Measurements from ENCODE around the gene ANKAR.

DNA sequence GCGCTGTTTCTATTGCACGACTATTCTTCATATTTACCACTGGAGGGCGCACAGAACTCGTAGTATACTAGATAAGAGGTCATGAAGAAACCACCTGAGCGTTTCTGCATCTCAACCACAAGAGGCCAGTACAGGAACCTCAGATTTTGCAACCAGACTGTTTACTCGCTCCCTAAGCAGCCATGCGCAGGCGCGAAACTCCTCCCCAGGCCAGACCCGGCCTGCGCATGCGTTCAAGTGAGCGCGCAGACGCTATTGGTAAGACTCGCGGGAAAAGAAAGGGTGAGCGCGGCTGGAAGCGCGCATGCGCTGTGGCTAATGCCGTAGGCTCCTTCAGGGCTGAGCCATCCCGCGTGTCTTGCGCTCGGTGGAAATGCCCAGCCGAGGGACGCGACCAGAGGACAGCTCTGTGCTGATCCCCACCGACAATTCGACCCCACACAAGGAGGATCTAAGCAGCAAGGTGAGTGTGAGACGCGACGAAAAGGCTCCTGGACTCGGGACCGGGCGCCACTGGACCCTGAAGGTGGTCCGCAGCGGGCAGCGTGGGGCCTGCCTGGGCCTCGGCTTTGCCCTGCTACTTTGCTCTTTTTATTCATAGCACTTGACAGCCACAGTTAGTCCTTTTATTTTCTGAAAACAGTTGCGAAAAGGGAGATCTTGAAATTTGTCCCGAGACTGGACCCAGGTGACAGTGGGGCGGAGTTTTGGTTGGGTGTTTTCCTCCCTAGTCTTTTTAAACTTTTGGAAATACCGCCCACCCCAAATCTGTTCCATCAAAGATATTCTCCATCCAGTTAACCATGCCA lies 13.1 kb upstream of the ANKAR start, which contains the start of gene ASNSD1:
- TF ChIP-seq, protein P1, sequence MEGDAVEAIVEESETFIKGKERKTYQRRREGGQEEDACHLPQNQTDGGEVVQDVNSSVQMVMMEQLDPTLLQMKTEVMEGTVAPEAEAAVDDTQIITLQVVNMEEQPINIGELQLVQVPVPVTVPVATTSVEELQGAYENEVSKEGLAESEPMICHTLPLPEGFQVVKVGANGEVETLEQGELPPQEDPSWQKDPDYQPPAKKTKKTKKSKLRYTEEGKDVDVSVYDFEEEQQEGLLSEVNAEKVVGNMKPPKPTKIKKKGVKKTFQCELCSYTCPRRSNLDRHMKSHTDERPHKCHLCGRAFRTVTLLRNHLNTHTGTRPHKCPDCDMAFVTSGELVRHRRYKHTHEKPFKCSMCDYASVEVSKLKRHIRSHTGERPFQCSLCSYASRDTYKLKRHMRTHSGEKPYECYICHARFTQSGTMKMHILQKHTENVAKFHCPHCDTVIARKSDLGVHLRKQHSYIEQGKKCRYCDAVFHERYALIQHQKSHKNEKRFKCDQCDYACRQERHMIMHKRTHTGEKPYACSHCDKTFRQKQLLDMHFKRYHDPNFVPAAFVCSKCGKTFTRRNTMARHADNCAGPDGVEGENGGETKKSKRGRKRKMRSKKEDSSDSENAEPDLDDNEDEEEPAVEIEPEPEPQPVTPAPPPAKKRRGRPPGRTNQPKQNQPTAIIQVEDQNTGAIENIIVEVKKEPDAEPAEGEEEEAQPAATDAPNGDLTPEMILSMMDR (conservative IDR thresholded peaks at IDR 0.05; ENCODE audit: low read depth, low read length), result peak; percentile 98
- no peak for TF ChIP-seq EZH2 (IDR thresholded peaks at IDR 0.05; ENCODE audit: borderline replicate concordance, low read depth, low read length, poor library complexity, severe bottlenecking)
